AG10803 (cell line): ENCODE measurements around the gene C5orf63.
A peak's percentile ranks its signal among the peaks of the same experiment; 100 is the strongest.

Experiments
- DNase-seq: peaks from one replicate; pipeline ENCODE4 v3.0.0; 2010; ENCODE audit warnings: low read depth
- H3K4me3 ChIP-seq: 2 replicates; pipeline ENCODE4 v1.5.1; 2011; ENCODE audit warnings: mild to moderate bottlenecking, low read length, control low read depth
- CTCF ChIP-seq: conservative IDR thresholded peaks from 2 replicates; pipeline ENCODE4 v1.5.1; 2011; ENCODE audit warnings: mild to moderate bottlenecking, low read length, control low read depth, inconsistent platforms

C5orf63 gene

GRCh38 chr5:127031147-127031862, 42.0 kb downstream of the C5orf63 start:
- DNase-seq: no peak
- H3K4me3 ChIP-seq: peak overlapping the region; percentile 72
- TF ChIP-seq CTCF: no peak

- peak within 1 kb of the TSS; percentile 88 for H3K4me3 ChIP-seq
- TF ChIP-seq CTCF: peak; percentile 24
- peak; percentile 95 for DNase-seq
These were observed 42.8 kb downstream of the C5orf63 start, which contains the start of gene MARCHF3 for GRCh38 chr5:127030259-127031146. Gene MARCHF3 (minus strand): TSS chr5:127030558. CDS start chr5:126918171, 112,387 bp downstream.

- DNase-seq: peak; percentile 59
These were observed 43.6 kb downstream of the C5orf63 start for GRCh38 chr5:127029581-127030258.

GRCh38 chr5:127028822-127029457, 44.4 kb downstream of the C5orf63 start:
- DNase-seq: no peak
- no peak for TF ChIP-seq CTCF
- peak overlapping the region; percentile 88 for H3K4me3 ChIP-seq

More at GRCh38 chr5:127029581-127030258, 43.6 kb downstream of the C5orf63 start:
- H3K4me3 ChIP-seq: peak overlapping the region; percentile 88
- TF ChIP-seq CTCF: peak; percentile 60

- no peak for DNase-seq
- no peak for TF ChIP-seq CTCF
- no peak overlapping the region for H3K4me3 ChIP-seq
These were observed 45.8 kb downstream of the C5orf63 start for GRCh38 chr5:127027539-127027938.

GRCh38 chr5:127026166-127026565, 47.1 kb downstream of the C5orf63 start:
- TF ChIP-seq CTCF: no peak
- H3K4me3 ChIP-seq: no peak overlapping the region

More at GRCh38 chr5:127026166-127026565, 47.1 kb downstream of the C5orf63 start:
- DNase-seq: no peak
